ENCODE results near the gene LRRC17.
"Not testable (repeated sequence)": the region's sequence is repeated elsewhere in the genome, so short reads cannot be mapped to it uniquely, and the experiment has no call there.

The LRRC17 gene

DNA sequence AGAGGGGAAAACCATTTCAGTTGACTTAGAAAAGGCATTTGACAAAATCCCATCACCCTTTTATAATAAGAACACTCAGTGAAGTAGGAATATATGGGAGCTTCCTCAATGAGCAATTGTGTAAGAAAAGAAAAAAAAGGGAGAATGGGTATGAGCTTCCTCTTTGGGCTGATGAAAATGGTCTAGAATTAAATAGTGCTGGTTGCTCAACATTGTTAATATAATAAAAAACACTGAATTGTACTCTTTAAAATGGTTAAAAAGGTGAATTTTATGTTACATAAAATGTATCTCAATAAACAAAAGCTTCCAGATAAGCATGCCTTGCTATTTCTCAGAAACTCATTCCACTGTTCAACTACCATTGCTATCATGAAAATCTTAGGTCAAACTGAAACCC, 40.6 kb downstream of the LRRC17 start:
- no peak for DNase-seq
- in situ Hi-C loops (cut with HindIII; ENCODE audit: low pct_ligation_motif_present, low sequenced_read_pairs), result no loop called here
- TF ChIP-seq, protein P1, sequence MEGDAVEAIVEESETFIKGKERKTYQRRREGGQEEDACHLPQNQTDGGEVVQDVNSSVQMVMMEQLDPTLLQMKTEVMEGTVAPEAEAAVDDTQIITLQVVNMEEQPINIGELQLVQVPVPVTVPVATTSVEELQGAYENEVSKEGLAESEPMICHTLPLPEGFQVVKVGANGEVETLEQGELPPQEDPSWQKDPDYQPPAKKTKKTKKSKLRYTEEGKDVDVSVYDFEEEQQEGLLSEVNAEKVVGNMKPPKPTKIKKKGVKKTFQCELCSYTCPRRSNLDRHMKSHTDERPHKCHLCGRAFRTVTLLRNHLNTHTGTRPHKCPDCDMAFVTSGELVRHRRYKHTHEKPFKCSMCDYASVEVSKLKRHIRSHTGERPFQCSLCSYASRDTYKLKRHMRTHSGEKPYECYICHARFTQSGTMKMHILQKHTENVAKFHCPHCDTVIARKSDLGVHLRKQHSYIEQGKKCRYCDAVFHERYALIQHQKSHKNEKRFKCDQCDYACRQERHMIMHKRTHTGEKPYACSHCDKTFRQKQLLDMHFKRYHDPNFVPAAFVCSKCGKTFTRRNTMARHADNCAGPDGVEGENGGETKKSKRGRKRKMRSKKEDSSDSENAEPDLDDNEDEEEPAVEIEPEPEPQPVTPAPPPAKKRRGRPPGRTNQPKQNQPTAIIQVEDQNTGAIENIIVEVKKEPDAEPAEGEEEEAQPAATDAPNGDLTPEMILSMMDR (IDR thresholded peaks at IDR 0.05; ENCODE audit: low read depth, low read length, missing control alignments), result no peak
- Histone ChIP-seq H3K27ac (no peak overlapping the region), H3K36me3 (replicated peaks) (no peaks in the 10 kb centered on the region), H3K4me3 (ENCODE audit: low read depth, low read length) (no peak overlapping the region), H3K27me3 (replicated peaks) (no peaks in the 10 kb centered on the region)

DNA sequence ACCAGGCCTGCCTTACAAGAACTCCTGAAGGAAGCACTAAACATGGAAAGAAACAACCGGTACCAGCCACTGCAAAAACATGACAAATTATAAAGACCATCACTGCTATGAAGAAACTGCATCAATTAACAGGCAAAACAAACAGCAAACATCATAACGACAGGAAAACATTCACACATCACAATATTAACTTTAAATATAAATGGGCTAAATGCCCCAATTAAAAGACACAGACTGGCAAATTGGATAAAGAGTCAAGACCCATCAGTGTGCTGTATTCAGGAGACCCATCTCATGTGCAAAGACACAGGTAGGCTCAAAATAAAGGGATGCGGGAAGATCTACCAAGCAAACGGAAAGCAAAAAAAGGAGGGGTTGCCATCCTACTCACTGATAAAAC, 41.6 kb downstream of the LRRC17 start:
- H3K4me3 ChIP-seq (ENCODE audit: low read depth, low read length); H3K27ac ChIP-seq; DNase-seq; H3K36me3 ChIP-seq (replicated peaks); H3K27me3 ChIP-seq (replicated peaks); in situ Hi-C loops (cut with HindIII; ENCODE audit: low pct_ligation_motif_present, low sequenced_read_pairs): not testable (repeated sequence)

DNA sequence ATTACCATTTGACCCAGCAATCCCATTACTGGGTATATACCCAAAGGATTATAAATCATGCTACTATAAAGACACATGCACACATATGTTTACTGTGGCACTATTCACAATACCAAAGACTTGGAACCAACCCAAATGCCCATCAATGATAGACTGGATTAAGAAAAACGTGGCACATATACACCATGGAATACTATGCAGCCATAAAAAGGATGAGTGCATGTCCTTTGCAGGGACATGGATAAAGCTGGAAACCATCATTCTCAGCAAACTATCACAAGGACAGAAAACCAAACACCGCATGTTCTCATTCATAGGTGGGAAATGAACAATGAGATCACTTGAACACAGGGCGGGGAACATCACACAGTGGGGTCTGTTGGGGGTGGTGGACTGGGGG, 45.2 kb downstream of the LRRC17 start:
- DNase-seq; H3K4me3 ChIP-seq (ENCODE audit: low read depth, low read length); in situ Hi-C loops (cut with HindIII; ENCODE audit: low pct_ligation_motif_present, low sequenced_read_pairs); H3K27ac ChIP-seq; H3K36me3 ChIP-seq (replicated peaks); H3K27me3 ChIP-seq (replicated peaks): not testable (repeated sequence)

DNA sequence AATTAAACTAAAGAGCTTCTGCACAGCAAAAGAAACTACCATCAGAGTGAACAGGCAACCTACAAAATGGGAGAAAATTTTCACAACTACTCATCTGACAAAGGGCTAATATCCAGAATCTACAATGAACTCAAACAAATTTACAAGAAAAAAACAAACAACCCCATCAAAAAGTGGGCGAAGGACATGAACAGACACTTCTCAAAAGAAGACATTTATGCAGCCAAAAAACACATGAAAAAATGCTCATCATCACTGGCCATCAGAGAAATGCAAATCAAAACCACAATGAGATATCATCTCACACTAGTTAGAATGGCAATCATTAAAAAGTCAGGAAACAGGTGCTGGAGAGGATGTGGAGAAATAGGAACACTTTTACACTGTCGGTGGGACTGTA, 49.2 kb downstream of the LRRC17 start:
- H3K27ac ChIP-seq; H3K4me3 ChIP-seq (ENCODE audit: low read depth, low read length); H3K36me3 ChIP-seq (replicated peaks); DNase-seq; in situ Hi-C loops (cut with HindIII; ENCODE audit: low pct_ligation_motif_present, low sequenced_read_pairs); H3K27me3 ChIP-seq (replicated peaks): not testable (repeated sequence)

DNA sequence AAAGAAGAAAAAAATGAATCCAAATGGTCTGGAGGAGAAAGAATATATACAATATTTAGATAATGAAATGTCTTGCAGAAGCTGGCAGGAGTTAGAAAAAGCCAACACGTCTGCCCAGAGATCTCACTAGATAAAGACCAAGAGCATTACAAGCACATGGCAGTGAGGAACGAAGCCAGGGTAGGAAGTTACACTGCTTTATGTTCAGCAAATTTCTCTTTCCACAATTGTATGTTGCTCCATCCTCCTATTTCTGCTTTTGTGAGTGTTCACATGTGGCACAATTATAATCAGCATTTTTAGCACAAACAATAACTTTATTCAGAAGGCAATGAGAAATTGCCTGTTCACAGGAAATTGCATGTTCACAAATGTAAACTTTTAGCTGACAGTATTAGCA, 53.7 kb downstream of the LRRC17 start:
- H3K36me3 ChIP-seq (replicated peaks), result no peaks in the 10 kb centered on the region
- no peak overlapping the region for H3K27ac ChIP-seq
- TF ChIP-seq, protein P1 (IDR thresholded peaks at IDR 0.05; ENCODE audit: low read depth, low read length, missing control alignments), result no peak
- H3K27me3 ChIP-seq (replicated peaks), result no peaks in the 10 kb centered on the region
- DNase-seq, result no peak
- in situ Hi-C loops (cut with HindIII; ENCODE audit: low pct_ligation_motif_present, low sequenced_read_pairs), result no loop called here
- no peak overlapping the region for H3K4me3 ChIP-seq (ENCODE audit: low read depth, low read length)

DNA sequence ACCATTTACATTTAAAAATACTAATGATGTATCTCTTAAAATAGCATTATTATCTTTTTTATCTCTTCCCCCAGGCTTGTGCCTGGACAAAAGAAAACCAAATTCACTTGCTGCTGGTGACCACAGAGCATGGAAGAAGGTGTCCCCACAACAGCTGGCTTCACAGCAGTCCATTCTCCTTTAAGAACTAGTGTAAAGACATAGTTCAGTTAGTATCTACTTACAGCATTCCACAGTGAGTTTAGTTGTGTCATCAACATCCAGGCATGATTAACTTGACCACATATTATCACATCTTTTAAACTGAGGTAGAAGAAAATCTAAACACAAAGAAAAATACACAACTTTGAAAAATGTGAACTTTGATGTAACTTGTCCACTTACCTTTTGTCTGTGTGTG, 55.0 kb downstream of the LRRC17 start:
- Histone ChIP-seq H3K27me3 (replicated peaks) (no peaks in the 10 kb centered on the region), H3K4me3 (ENCODE audit: low read depth, low read length) (no peak overlapping the region), H3K36me3 (replicated peaks) (no peaks in the 10 kb centered on the region), H3K27ac (no peak overlapping the region)
- TF ChIP-seq, protein P1 (IDR thresholded peaks at IDR 0.05; ENCODE audit: low read depth, low read length, missing control alignments), result no peak
- in situ Hi-C loops (cut with HindIII; ENCODE audit: low pct_ligation_motif_present, low sequenced_read_pairs), result no loop called here
- peak; percentile 39 for DNase-seq

DNA sequence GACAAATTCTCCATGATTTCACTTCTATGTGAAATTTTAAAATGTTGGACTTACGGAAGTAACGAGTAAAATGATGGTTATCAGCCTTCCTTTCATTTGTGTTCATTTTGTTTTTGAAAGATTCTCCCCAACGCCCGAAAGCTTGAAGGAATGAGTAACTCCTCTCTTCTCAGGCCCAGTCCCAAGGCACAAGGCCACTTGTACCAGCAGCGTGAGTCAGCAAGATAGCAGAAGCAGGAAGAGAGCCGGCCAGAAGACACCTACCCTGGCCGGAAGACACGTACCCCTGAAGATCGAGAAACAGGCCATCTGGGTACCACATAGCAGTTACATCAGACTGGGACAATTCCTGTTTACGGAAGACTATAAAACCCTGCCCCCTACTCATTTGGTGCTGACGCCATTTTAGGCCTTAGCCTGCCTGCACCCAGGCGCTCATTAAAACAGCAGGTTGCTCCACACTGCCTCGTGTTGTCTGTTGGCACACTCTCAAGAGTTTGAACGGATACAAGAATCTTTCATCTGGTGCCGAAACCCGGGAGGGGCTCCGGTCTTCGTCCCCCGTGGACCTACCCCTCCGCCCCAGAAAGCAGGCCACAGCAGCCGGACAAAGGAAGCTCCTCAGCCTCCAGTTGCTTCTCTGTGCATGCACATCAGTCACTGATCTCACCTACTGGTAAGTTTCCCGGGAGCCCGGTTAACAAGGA, 60.4 kb downstream of the LRRC17 start:
- Histone ChIP-seq H3K27me3 (replicated peaks) (no peaks in the 10 kb centered on the region), H3K27ac (peak overlapping the region; percentile 54), H3K4me3 (ENCODE audit: low read depth, low read length) (no peak overlapping the region), H3K36me3 (replicated peaks) (no peaks in the 10 kb centered on the region)
- in situ Hi-C loops (cut with HindIII; ENCODE audit: low pct_ligation_motif_present, low sequenced_read_pairs), result no loop called here
- TF ChIP-seq, protein P1 (IDR thresholded peaks at IDR 0.05; ENCODE audit: low read depth, low read length, missing control alignments), result no peak
- peak; percentile 71 for DNase-seq

Measured in brain microvascular endothelial cell (primary cell).